HepG2 (cell line): ENCODE measurements around the gene ODAD4. TPM values are rescaled to one million over a fixed set of nuclear protein-coding genes. Genes with fewer than 3 reads are reported as not detected.

ENCODE experiments used
- ATAD3A ChIP-seq: sonication (generic); formaldehyde crosslinking; IDR thresholded peaks from 2 replicates; pipeline ENCODE4 v1.4.0; 2020; ENCODE audit warnings: missing genetic modification reagents
- CHD2 ChIP-seq: IDR thresholded peaks from 2 replicates; pipeline ENCODE4 v1.6.1; 2011; ENCODE audit warnings: low read depth, low read length, improper control_type of control experiment
- DR1 ChIP-seq: sonication (generic); formaldehyde crosslinking; IDR thresholded peaks from 2 replicates; pipeline ENCODE4 v1.8.0; 2021; ENCODE audit warnings: mild to moderate bottlenecking, missing genetic modification reagents, inconsistent platforms
- ETV6 ChIP-seq: sonication (generic); formaldehyde crosslinking; conservative IDR thresholded peaks from 2 replicates; pipeline ENCODE4 v1.4.0; 2020; ENCODE audit warnings: missing genetic modification reagents
- FOXC1 ChIP-seq: sonication (generic); formaldehyde crosslinking; IDR thresholded peaks from 2 replicates; pipeline ENCODE4 v1.8.0; 2022; ENCODE audit warnings: mild to moderate bottlenecking, missing genetic modification reagents, borderline replicate concordance
- GZF1 ChIP-seq: sonication (generic); formaldehyde crosslinking; IDR thresholded peaks from 2 replicates; pipeline ENCODE4 v1.5.1; 2020; ENCODE audit warnings: mild to moderate bottlenecking, missing genetic modification reagents
- HIVEP1 ChIP-seq: sonication (generic); formaldehyde crosslinking; IDR thresholded peaks from 2 replicates; pipeline ENCODE4 v1.4.0; 2020; ENCODE audit warnings: mild to moderate bottlenecking, missing genetic modification reagents
- HOXA3 ChIP-seq: sonication (generic); formaldehyde crosslinking; IDR thresholded peaks from 2 replicates; pipeline ENCODE4 v1.5.0; 2020; ENCODE audit warnings: missing genetic modification reagents
- KDM2A ChIP-seq: sonication (generic); formaldehyde crosslinking; IDR thresholded peaks from 2 replicates; pipeline ENCODE4 v1.4.0; 2020; ENCODE audit warnings: low read depth, missing genetic modification reagents, borderline replicate concordance
- NCOA5 ChIP-seq: sonication (generic); formaldehyde crosslinking; IDR thresholded peaks from 2 replicates; pipeline ENCODE4 v1.4.0; 2020; ENCODE audit warnings: missing genetic modification reagents
- RCOR2 ChIP-seq: IDR thresholded peaks from 2 replicates; pipeline ENCODE4 v1.6.1; 2016; ENCODE audit warnings: missing biosample characterization, missing genetic modification reagents
- REL ChIP-seq: sonication (generic); formaldehyde crosslinking; conservative IDR thresholded peaks from 2 replicates; pipeline ENCODE4 v1.8.0; 2022; ENCODE audit warnings: mild to moderate bottlenecking, missing genetic modification reagents, moderate library complexity
- SAFB2 ChIP-seq: sonication (generic); formaldehyde crosslinking; IDR thresholded peaks from 2 replicates; pipeline ENCODE4 v1.5.1; 2020; ENCODE audit warnings: missing genetic modification reagents, low read depth, mild to moderate bottlenecking, borderline replicate concordance
- SALL2 ChIP-seq: sonication (generic); formaldehyde crosslinking; IDR thresholded peaks from 2 replicates; pipeline ENCODE4 v1.8.1; 2023; ENCODE audit warnings: mild to moderate bottlenecking, missing genetic modification reagents, inconsistent platforms
- SMAD1 ChIP-seq: sonication (generic); formaldehyde crosslinking; IDR thresholded peaks from 2 replicates; pipeline ENCODE4 v1.4.0; 2020; ENCODE audit warnings: missing genetic modification reagents, low read depth, mild to moderate bottlenecking, borderline replicate concordance
- SOX13 ChIP-seq, 3 experiments: fragments of 450-650 bp in 1 of 3; sonication (generic) in 1 of 3; formaldehyde crosslinking in 1 of 3; IDR thresholded peaks in 2 of 3; conservative IDR thresholded peaks in 1 of 3; 2 replicates each; pipeline versions ENCODE4 v1.5.0 to v1.6.1; 2016 to 2020; ENCODE audit warnings: antibody characterized with exemption in 1 of 3, mild to moderate bottlenecking in 1 of 3, missing compliant biosample characterization in 1 of 3, missing genetic modification reagents in 1 of 3, moderate library complexity in 1 of 3
- SRSF4 ChIP-seq: fragments of 200-400 bp; formaldehyde crosslinking; IDR thresholded peaks from one replicate; pipeline ENCODE4 v1.6.1; 2018; ENCODE audit warnings: mild to moderate bottlenecking, low read depth, low read length, moderate library complexity; ENCODE audit not compliant: poor library complexity, severe bottlenecking
- TBL1XR1 ChIP-seq: fragments of 150-350 bp; IDR thresholded peaks from 2 replicates; pipeline ENCODE4 v1.6.1; 2014; ENCODE audit warnings: borderline replicate concordance, low read length; ENCODE audit not compliant: partially characterized antibody
- U2AF1 ChIP-seq: fragments of 200-400 bp; formaldehyde crosslinking; optimal IDR thresholded peaks from 2 replicates; pipeline ENCODE3; 2017; ENCODE audit warnings: mild to moderate bottlenecking, low read depth, low read length
- ZC3H13 ChIP-seq: sonication (generic); formaldehyde crosslinking; IDR thresholded peaks from 2 replicates; pipeline ENCODE4 v1.8.1; 2023; ENCODE audit warnings: mild to moderate bottlenecking, missing genetic modification reagents, moderate library complexity
- ZC3H4 ChIP-seq: sonication (generic); formaldehyde crosslinking; IDR thresholded peaks from 2 replicates; pipeline ENCODE4 v1.4.0; 2020; ENCODE audit warnings: missing genetic modification reagents, borderline replicate concordance
- ZNF263 ChIP-seq: sonication (generic); formaldehyde crosslinking; IDR thresholded peaks from 2 replicates; pipeline ENCODE4 v1.4.0; 2020; ENCODE audit warnings: missing genetic modification reagents
- ZNF460 ChIP-seq: sonication (generic); formaldehyde crosslinking; IDR thresholded peaks from 2 replicates; pipeline ENCODE4 v1.5.1; 2020; ENCODE audit warnings: missing genetic modification reagents, mild to moderate bottlenecking, borderline replicate concordance
- polyA plus RNA-seq, 8 experiments: library from polyadenylated mRNA; depleted of rRNA in 3 of 8; stranded (reverse) in 7 of 8; unstranded in 1 of 8; fragments of >200 nt; fragmentation: Illumina TruSeq in 4 of 8; extraction: Trizol in 4 of 8; gene quantifications; 2 replicates each; pipeline versions ENCODE4 v1.2.1 to v1.2.3, GENCODE V29; 2011 to 2016; ENCODE audit warnings: low read depth in 4 of 8, missing spikeins in 1 of 8, mixed read lengths in 1 of 8; ENCODE audit not compliant: insufficient read depth in 1 of 8
- total RNA-seq, 5 experiments: library from RNA; depleted of rRNA; stranded (reverse); fragments of >200 nt; fragmentation: Illumina TruSeq; extraction: Trizol; gene quantifications; 2 replicates each; pipeline ENCODE4 v1.2.3, GENCODE V29; 2016; ENCODE audit warnings: low read depth in 1 of 5
- TF ChIP-seq, protein P1 (sequence below), 2 experiments: sonication (generic) in 1 of 2; formaldehyde crosslinking in 1 of 2; IDR thresholded peaks; 2 replicates each; pipeline versions ENCODE4 v1.4.0 to v1.6.1; 2018 to 2020; ENCODE audit warnings: missing genetic modification reagents in 2 of 2, borderline replicate concordance in 1 of 2, low read depth in 1 of 2, mild to moderate bottlenecking in 1 of 2, missing biosample characterization in 1 of 2
- TF ChIP-seq, protein P2 (sequence below): sonication (generic); formaldehyde crosslinking; IDR thresholded peaks from 2 replicates; pipeline ENCODE4 v1.9.0; 2022; ENCODE audit warnings: low read depth, missing genetic modification reagents

ODAD4 gene
- total and polyA plus RNA-seq, 2 of the 13 experiments (the other 11 are each of a cell fraction or from before 2014, with no cell fraction given), result 0.48 to 0.53 TPM

DNA sequence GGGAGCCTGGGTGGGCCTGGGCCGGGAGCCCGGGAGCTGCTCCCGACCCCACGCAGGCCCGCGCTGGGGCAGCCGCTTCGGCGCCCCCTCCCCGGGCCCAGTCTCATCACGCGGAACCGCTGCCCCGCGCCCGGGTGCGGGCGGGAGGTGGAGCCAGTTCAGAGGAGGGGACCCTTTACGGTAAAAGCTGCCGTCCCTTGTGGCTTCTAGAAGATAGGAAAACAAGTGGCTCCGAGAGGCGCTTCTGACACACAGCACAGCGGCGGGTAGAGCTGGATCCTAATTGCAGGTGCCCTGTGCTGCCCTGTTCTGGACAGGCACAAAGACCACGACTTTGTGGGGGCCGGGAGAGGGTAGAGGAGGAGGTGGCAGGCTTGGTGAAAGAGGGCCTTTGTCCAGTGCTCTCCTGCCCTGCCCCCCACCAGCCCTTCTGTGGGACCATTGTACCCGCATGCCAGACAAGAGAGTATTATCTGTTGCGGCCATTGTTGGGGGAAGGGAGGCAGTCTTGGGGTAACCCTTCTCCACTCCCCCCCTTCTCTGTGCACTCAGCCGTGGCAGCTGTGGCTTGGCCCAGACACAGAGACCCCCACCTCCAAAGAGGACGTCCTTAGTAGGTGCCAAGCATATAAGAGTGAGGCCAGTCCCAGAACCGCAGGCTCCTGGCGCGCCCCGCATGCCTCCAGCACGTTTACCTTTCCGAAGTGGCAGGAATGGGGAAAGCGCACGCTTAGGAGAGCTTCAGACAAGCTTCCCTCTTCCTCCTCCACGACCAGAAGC is 36.9 kb downstream of the ODAD4 start (continued):
- TF ChIP-seq ZC3H4 (CRISPR knock-in tag), result 0 out of 2 replicates have a peak, but pooled peaks have one; percentile 12
- TF ChIP-seq, protein P1, sequence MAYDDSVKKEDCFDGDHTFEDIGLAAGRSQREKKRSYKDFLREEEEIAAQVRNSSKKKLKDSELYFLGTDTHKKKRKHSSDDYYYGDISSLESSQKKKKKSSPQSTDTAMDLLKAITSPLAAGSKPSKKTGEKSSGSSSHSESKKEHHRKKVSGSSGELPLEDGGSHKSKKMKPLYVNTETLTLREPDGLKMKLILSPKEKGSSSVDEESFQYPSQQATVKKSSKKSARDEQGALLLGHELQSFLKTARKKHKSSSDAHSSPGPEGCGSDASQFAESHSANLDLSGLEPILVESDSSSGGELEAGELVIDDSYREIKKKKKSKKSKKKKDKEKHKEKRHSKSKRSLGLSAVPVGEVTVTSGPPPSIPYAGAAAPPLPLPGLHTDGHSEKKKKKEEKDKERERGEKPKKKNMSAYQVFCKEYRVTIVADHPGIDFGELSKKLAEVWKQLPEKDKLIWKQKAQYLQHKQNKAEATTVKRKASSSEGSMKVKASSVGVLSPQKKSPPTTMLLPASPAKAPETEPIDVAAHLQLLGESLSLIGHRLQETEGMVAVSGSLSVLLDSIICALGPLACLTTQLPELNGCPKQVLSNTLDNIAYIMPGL (CRISPR knock-in tag; IDR thresholded peaks at IDR 0.05; ENCODE audit: borderline replicate concordance in 1 of 2, low read depth in 1 of 2), result no peak; a peak in 1 of 4 replicates
- no peak for TF ChIP-seq U2AF1
- TF ChIP-seq SRSF4, result no peak
- TF ChIP-seq, protein P2, sequence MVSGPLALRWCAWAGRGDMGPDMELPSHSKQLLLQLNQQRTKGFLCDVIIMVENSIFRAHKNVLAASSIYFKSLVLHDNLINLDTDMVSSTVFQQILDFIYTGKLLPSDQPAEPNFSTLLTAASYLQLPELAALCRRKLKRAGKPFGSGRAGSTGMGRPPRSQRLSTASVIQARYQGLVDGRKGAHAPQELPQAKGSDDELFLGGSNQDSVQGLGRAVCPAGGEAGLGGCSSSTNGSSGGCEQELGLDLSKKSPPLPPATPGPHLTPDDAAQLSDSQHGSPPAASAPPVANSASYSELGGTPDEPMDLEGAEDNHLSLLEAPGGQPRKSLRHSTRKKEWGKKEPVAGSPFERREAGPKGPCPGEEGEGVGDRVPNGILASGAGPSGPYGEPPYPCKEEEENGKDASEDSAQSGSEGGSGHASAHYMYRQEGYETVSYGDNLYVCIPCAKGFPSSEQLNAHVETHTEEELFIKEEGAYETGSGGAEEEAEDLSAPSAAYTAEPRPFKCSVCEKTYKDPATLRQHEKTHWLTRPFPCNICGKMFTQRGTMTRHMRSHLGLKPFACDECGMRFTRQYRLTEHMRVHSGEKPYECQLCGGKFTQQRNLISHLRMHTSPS, result peak; percentile 72; the same call in 1 of the 2 replicates
- 0 out of 2 replicates have a peak, but pooled peaks have one; percentile 26 for TF ChIP-seq DR1 (CRISPR knock-in tag)
- TF ChIP-seq SMAD1 (CRISPR knock-in tag), result no peak
- no peak for TF ChIP-seq REL (CRISPR knock-in tag)
- TF ChIP-seq ZC3H13 (CRISPR knock-in tag), result peak; percentile 10; the same call in 1 of the 2 replicates
- peak; percentile 31 for TF ChIP-seq TBL1XR1
- peak; percentile 16; the same call in 1 of the 2 replicates for TF ChIP-seq KDM2A (CRISPR knock-in tag)
- peak; percentile 26; the same call in 1 of the 2 replicates for TF ChIP-seq HIVEP1 (CRISPR knock-in tag)
- peak; percentile 37; the same call in 1 of the 2 replicates for TF ChIP-seq ZNF263
- TF ChIP-seq HOXA3 (CRISPR knock-in tag), result 0 out of 2 replicates have a peak, but pooled peaks have one; percentile 23
- TF ChIP-seq NCOA5 (CRISPR knock-in tag), result no peak
- no peak for TF ChIP-seq GZF1
- no peak for TF ChIP-seq ATAD3A (CRISPR knock-in tag)
- TF ChIP-seq SALL2 (CRISPR knock-in tag), result no peak
- TF ChIP-seq FOXC1 (CRISPR knock-in tag), result no peak; the same call in 1 of the 2 replicates
- TF ChIP-seq ETV6 (CRISPR knock-in tag), result 0 out of 2 replicates have a peak, but pooled peaks have one; percentile 16
- TF ChIP-seq SOX13 (IDR thresholded peaks at IDR 0.05), result no peak
- TF ChIP-seq SOX13 (CRISPR knock-in tag; conservative IDR thresholded peaks at IDR 0.05 in 1 of 2, IDR thresholded peaks at IDR 0.05 in 1 of 2), result peak in 1 of 2 experiments; percentile 90; a peak in 2 of 4 replicates
- 0 out of 2 replicates have a peak, but pooled peaks have one; percentile 23 for TF ChIP-seq RCOR2 (CRISPR knock-in tag)
- TF ChIP-seq ZNF460, result no peak
- TF ChIP-seq SAFB2 (CRISPR knock-in tag), result no peak
- peak; percentile 49; the same call in 1 of the 2 replicates for TF ChIP-seq CHD2
